GM18861 (cell line): Measurements from ENCODE around the gene GNG7.
"Not testable (repeated sequence)": the region's sequence is repeated elsewhere in the genome, so short reads cannot be mapped to it uniquely, and the experiment has no call there.

Experiments
- ATAC-seq: cut with Tn5 transposase; IDR thresholded peaks from one replicate; pipeline ENCODE4 v1.9.1; 2021; ENCODE audit not compliant: unreplicated experiment

GNG7 gene

DNA sequence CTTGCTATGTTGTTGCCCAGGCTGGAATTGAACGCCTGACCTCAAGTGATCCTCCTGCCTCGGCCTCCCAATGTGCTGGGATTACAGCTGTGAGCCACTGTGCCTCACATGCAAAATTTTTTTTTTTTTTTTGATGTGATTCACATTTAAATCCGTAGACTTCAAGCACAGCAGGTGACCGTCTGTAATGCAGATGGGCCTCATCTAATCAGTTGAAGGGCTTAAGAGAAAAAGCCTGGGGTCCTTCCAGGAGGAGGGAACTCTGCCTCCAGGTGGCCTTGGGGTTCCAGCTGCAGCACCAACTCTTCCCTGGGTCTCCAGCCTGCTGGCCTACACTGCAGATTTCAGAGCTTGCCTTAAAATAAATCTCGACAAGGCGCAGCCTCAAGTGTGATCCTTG is 183.0 kb downstream of the GNG7 start:
- ATAC-seq = no peak

DNA sequence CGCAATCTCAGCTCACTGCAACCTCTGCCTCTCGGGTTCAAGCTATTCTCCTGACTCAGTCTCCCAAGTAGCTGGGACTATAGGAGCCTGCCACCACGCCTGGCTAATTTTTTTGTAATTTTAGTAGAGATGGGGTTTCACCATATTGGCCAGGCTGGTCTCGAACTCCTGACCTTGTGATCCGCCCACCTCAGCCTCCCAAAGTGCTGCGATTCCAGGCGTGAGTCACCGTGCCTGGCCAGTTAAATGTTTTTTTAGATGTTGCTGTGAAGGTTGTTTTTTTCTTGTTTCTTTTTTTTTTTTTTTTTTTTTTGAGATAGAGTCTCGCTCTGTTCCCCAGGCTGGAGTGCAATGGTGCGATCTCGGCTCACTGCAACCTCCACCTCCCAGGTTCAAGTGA is 183.6 kb downstream of the GNG7 start:
- ATAC-seq = not testable (repeated sequence)

DNA sequence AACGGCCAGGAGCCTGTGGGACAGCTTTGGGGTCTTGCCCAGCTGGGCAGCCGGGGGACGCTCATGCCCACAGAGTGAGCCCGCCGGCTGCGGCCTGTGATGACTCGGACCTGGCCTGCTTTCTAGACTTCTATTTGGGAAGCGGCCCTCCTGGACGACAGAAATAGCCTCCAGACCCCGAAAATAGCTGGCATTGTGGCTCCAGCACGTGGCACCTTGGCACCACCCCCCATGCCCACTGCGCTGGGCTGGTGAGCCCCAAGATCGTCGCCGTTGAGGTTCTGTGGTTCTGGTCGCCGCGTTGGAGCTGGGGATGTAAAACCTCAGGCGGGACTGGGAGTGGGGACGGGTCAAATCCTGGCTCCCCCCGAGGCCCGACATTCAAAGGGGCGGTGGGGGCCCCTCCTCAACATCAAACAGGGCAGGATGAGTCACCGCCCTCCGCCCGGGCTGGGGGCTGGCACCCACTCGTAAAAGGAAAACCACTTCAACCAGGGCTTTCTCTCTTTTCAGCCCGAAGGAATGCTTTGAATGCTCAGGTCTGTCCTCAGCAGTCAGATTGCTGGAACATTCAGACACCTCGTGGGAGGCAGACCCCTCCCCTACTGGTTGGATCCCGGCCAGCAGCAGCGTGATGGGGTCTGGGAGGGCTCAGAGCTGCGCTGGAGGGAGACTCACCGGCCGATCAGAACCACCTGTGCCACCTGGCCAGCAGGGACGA is 184.5 kb downstream of the GNG7 start:
- no peak for ATAC-seq

DNA sequence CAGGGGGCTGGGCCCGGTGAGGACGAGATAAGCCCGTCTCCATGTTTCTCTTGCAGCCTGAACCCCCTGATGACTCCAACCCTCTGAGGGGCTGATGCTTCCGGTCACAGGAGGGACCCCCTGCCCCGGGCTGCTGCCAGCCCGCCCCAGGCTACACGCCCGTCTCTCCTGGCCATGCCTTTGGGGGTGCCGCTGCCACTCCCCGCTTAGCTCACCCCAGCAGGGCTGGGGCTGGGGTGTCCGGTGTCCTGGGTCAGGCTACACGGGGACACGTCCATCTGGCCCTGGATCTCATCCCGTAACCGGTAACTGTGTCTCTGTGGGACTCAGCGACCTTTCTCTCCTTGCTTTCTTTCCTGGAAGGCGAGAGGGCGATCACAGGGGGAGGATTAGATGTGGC is 185.8 kb downstream of the GNG7 start:
- ATAC-seq = no peak

DNA sequence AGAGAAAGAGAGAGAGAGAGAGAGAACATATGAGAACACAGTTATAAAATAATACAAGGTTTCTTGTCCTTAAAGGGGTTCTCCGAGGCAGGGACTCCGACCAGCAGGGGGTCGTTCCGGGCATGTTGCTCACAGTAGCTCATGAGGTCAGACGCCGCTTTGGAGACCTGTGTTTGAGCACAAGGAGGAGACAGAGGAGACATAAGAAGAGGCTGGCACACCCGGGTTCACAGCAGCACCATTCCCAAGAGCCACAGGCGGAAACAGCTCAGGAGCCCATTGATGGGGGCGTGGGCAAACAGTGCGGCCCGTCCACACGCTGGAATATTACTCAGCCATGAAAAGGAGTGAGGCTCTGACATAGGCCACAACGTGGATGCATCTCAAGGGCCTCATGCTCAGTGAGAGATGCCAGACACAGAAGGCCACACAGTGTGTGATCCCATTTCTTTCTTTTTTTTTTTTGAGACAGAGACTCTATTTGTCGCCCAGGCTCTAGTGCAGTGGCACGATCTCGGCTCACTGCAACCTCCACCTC is 187.4 kb downstream of the GNG7 start:
- no peak for ATAC-seq

DNA sequence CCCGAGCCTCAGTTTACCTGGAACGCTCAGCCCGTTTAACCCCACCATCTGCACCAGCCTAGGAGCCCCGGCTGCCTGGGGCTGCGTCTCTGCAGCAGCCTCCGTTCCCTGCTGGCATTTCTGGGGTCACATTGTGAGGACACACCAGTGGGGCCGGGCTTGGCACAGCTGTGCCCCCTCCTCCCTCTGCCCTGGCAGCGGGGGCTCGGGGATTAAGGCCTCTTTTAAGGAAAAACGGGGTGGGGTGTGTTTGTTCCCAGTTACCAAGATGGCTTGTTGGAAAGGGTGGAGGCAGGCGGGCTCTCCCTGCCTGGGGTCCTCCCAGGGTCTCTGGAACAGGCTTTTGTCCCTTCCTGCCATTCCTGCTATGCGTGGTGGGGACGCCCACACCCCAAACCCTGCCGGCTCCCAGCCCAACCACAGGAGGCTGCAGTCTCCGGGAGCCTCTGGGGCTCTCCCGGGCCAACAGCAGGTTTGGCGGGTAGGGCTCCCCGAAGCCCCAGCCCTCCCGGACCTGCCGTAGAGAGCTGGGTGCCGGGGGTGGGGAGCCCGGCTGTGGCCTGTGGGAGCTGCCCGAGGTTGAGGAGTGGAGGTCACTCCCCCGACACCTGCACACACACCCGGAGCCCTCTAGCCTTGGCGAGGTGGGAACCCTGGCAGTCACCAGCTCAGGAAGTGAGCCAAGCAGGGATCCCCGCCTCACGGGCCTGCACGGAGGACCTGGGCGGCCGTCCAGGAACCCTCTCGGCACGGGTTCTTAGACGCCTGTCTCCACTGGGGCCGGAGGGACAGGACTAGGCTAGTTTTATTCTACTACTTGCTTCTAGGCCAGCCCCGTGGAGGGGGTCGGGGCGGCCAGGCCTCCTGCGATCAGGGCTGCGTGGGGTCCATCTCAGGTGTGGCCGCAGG is 189.7 kb downstream of the GNG7 start:
- ATAC-seq = no peak

DNA sequence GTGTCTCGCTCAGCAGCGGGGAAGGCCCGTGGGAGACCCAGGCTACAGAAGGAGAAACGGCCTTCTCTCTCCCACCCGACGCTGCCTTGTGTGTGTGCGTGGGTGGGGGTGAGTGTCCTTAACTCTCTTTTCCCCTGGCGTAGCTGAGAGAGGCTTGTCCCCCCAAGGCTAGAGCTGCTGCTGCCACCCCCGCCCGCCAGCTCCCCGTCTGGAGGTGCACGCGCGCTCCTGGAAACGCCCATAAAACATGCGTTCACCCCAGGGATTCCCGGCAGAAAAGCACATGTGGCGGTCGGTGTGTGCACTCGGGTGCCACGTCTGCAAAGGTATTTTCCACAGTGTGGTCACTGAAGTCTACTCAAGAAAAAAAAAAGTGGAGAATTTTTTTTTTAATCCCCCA is 190.5 kb downstream of the GNG7 start:
- ATAC-seq = no peak

DNA sequence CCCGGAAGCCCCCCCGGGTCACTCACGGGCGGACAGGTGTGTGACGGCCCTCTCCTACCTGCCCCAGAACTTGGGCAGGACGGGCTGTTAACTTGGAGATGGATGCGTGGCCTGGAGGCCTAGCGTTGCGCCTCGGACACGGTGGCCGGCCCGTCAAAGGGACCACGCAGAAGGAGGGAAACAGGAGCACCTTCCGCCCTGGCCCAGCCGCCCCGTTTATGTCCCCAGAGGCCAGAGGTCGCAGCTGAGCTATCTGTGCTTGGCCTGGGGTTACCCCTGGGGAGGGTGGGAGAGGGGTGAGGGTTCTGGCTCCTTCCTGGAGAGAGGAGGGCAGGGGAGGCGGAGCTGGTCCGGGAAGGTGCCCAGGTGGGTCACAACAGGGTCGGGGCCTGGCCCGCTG is 190.9 kb downstream of the GNG7 start:
- ATAC-seq = no peak

DNA sequence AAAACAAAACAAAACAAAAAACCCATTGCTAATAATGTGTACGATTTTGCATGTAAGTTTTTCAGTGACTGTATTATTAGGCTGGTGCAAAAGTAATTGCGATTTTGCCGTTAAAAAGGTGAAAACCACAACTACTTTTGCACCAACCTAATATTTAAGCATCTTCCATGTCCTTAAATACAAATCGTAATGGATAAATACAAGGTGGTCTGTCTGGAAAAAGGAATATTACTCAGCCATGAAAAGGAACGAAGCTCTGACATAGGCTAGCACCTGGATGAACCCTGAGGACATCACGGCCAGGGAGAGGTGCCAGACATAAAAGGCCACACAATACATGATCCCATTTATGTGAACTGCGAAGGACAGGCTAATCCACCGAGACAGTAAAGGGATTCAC is 193.4 kb downstream of the GNG7 start:
- ATAC-seq = no peak

DNA sequence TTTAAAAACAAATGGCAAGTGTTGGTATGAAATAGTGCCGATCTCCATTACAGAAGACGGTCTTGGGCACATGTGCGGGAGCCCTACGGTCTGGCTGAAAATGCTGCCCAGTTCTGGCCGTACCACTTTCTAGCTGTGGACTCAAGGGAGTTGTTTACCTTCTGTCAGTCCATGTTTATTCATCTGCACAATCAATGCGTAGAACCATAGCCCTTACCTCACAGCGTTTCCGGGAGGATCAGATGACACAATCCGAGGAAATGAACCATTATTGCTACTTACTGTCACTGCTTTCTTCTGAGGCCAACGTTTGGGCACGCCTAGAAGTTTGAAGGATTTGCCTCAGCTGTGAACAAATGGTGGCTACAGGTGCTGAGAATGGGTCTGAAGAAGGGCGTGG is 195.4 kb downstream of the GNG7 start:
- ATAC-seq = no peak

DNA sequence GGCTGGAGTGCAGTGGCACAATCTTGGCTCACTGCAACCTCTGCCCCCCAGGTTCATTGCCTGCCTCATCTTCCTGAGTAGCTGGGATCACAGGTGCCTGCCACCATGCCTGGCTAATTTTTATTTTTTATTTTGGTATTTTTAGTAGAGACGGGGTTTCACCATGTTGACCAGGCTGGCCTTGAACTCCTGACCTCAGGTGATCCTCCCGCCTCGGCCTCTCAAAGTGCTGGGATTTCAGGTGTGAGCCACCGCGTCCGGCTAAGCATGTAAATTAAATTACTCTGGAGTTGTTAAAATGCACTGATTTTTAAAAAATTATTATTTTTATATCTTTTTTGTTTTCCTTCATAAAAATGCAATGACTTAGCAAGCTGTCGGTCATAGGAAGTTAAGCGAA is 195.8 kb downstream of the GNG7 start:
- not testable (repeated sequence) for ATAC-seq

DNA sequence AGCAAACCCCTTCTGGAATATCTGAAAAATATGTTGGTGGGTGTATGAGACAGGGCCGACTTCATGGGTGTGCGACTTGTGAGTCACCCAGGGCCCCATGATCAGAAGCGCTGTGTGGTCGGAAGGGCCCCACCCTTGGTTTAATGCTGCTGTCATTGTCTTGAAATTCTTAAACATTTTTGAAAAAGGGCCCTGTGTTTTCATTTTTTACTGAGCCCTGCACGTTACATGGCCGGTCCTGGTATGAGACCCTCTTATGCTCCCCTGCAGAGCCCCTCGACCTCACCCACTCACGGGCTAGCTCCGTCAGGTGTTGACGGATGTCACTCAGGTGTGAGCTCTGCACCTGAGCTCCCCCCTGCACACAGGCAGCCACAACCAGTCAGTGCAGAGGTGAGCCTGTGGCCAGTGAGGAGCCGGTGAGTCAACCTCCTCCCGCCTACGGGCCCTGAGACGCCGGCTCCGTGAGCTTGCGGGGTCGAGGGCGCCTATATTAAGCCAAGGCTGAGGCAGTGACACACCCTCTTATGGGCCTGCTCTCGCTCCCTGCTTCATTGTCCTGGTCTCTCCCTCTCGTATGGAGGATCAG is 198.9 kb downstream of the GNG7 start:
- no peak for ATAC-seq

DNA sequence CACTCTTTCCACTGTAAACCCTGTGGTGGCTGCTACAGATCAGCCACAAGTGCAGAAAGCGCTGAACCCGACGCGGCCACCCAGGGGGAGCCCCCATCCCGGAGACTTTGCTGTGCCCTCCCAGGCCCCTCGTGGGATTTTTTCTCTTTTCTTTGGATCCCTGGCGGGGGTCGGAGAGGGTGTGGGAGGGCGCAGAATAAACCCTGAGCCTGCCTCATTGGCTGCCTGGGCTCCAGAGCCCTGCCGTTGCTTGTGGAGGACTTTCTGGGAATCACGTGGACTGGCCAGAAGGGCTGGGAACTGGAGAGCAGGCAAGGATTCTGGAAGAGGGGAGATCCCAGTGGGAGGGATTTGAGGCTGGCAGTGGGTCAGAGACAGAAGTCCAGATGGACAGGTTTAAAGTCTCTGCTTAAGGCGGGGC is 201.6 kb downstream of the GNG7 start:
- ATAC-seq = no peak

DNA sequence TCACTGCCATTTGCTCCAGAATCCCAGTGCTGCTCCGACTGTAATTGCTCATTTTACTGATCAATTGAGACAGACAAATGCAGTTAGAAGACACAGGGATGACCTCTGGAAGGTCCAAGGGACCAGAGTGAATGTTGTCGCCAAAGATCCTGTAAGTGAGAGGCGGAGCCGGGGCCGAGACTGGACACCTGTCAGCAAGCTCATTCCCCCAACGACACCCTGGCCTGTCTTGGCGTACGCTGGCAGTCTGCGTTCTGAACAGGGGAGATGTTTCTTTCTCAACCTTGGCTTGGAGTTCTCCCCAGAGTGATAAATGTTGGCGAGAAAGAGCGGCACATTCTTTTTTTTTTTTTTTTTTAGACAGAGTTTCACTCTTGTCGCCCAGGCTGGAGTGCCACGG is 202.3 kb downstream of the GNG7 start:
- no peak for ATAC-seq

DNA sequence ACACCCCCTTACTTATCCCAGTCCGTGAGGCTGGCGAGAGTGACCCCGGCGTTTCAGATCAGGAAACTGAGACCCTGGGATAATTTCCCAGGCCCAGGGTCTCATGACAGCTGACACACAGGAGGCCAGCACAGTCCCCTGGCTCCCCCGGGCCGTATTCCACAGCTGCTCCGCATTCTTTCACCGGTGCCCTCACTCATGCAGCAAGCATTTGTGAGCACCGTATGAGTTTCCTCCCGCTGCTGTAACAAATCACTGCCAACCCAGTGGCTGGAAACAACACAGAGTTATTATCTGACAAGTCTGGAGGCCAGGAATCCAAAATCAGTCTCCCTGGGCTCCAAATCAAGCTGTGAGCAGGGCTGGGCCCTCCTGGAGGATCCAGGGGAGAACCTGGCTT is 205.3 kb downstream of the GNG7 start:
- ATAC-seq = no peak

DNA sequence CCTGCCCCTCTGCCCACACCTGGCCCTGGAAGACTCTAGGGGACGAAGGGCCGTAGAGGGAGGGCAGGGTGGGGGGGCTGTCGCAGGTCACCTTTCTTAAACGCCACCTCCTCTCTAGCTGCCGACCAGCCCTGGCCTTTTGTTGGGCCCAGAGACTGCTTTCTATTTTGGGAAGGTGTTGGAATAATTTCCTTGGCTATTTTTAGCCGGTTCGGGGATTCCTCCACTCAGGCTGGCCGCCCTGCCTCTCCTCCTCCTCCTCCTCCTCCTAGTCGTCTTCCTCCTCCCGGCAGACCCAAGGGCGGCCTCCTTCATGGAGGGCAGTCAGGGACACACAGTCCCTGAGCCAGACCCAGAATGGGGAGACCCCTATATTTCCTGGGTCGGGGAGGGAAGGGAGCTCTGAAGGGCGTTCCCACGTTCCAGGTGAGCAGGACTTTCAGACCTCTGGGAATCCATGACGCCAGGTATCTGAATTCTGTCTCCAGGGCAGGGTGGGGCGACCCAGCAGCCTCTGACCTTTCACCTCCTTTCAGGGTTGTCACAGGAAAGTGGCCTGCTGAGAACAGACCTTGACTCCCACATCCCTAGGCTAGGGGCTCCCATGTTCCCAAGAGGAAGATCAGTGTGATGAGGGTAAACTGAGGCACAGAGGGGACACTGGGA is 206.7 kb downstream of the GNG7 start:
- ATAC-seq = no peak

DNA sequence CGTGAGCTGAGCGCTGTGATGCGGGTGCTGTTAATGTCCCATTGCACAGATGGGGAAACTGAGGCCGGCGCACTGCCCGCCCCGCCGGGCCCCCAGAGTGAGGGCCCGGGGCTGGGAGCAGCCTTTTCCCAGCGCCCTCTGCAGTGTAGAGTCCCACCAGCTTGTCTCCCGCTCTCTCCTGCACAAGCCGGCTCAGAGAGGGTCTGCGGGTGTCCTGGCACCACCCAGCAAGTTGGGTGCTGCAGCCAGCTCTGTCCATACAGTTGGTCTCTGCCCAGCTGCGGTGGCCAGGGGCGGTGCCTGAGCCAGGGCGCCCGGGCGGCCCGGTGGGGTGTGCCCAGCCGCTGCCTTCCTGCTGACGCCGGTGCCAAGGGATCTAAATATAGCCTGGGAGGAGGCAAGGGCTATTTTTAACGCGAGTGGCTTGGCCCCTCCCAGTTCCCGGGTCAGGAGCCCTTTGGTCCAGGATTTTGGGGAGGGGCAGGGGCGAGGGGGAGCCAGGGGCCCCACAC is 207.3 kb downstream of the GNG7 start:
- ATAC-seq = no peak

DNA sequence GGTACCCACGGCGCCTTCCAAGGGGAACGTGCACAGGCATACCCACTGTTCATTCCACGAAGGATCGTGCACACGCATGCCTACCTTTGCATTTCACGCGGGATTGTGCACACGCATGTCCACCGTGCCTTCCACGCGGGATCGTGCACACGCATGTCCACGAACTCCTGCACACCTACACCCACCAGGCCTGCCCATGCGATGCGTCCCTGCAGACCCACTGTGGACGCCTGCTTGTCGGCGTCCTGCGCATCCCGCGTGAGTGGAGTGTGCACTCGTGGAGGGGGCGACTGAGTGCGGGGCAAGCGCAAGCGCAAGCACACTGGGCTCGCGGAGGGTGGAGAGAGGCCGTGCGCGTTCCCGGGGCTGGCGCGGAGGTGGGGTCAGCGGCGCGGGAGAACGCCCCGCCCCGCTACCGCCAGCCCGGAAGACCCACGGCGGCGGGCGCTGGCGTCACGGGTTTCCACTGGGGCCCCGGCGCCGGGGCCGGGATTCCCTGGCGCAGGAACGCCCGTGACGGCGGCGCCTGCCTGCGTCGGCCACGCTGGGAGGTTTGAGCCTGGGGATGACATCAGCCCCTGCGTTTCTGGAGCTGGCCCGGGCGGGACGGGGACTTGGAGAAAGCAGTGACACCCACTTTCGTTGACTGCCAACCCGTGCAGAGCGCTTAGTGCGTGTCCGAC is 207.9 kb downstream of the GNG7 start:
- ATAC-seq = no peak

DNA sequence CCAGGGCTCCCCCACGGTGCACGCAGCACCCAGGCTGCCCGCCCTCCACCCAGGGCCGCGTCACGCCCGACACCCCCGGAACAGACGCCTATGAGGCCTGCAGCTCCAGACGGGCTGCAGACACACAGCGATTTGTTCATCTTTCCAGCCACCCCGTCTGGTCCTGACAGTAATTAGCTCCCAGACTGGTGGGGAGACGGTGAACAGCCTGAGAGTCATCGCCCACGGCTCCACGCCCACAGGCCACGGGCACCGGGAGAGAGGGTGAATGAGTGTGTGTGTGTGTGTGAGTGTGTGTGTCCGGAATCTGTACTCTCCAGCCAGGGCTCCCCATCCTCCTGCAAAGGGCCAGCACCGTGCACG is 208.4 kb downstream of the GNG7 start:
- ATAC-seq = no peak

DNA sequence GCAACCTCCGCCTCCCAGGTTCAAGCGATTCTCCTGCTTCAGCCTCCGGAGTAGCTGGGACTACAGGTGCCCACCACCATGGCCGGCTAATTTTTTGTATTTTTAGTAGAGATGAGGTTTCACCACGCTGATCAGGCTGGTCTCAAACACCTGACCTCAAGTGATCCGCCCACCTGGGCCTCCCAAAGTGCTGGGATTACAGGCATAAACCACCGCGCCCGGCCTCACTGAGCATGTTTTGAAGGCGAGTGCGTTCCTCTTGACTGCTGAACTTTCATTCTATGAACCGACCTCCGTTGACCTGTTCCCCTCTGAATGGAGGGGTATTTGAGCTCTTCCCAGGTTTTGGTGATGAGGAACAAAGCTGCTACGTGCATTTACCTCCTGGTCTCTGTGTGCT is 209.0 kb downstream of the GNG7 start:
- not testable (repeated sequence) for ATAC-seq
